ENCODE data around the gene ANAPC15. TPM values are rescaled to one million over a fixed set of nuclear protein-coding genes. Genes with fewer than 3 reads are reported as not detected.

The ANAPC15 gene
- total RNA-seq, 1 donor from 2014 or later = 17.8 TPM

Other genes with a start within 250 kb of the ANAPC15 start
- not detected for gene DEFB131B, start 234.2 kb downstream of the ANAPC15 start, total RNA-seq
- 3.4 TPM for gene XNDC1N, start 184.1 kb downstream of the ANAPC15 start, total RNA-seq
- 18.5 TPM for gene RNF121, start 183.6 kb downstream of the ANAPC15 start, total RNA-seq
- 3.0 TPM for gene IL18BP, start 113.8 kb downstream of the ANAPC15 start, total RNA-seq
- 59.0 TPM for gene NUMA1, start 32.2 kb downstream of the ANAPC15 start, total RNA-seq
- 7.6 TPM for gene LRRC51, start 31.8 kb downstream of the ANAPC15 start, total RNA-seq
- 32.5 TPM for gene LAMTOR1, start 9.4 kb downstream of the ANAPC15 start, total RNA-seq
- gene TOMT, start 6.8 kb downstream of the ANAPC15 start, total RNA-seq = 0.43 TPM
- 0.81 TPM for gene FOLR3, start 23.0 kb upstream of the ANAPC15 start, total RNA-seq
- not detected for gene FOLR1, start 79.4 kb upstream of the ANAPC15 start, total RNA-seq
- gene FOLR2, start 104.1 kb upstream of the ANAPC15 start, total RNA-seq = 5.8 TPM
- gene INPPL1, start 112.1 kb upstream of the ANAPC15 start, total RNA-seq = 56.3 TPM
- not detected for gene PHOX2A, start 131.5 kb upstream of the ANAPC15 start, total RNA-seq

Data from left lobe of liver (tissue), 1 donor.